Measurements from ENCODE around the gene CLDN2. TPM values are rescaled to one million over a fixed set of nuclear protein-coding genes. Genes with fewer than 3 reads are reported as not detected.

The CLDN2 gene
- total and polyA plus RNA-seq, 4 donors = 0.37 to 25.5 (median 20.7) TPM

GRCh38 chrX:106946464-106946863 lies 26.3 kb downstream of the CLDN2 start:
- Histone ChIP-seq H3K36me3 (ENCODE audit: control insufficient read depth in 4 of 4, insufficient read depth in 3 of 4, low read depth in 1 of 4, low read length in 3 of 4) (peaks cover under 1 to 8% (median 4%) of the 10 kb centered on the region in 4 donors), H3K4me3 (ENCODE audit: low read depth in 1 of 3, low read length in 3 of 3) (no peak overlapping the region), H3K27me3 (ENCODE audit: control insufficient read depth in 4 of 4, insufficient read depth in 4 of 4, low read length in 3 of 4) (peaks cover 0 to 2% (median 0%) of the 10 kb centered on the region in 4 donors), H3K27ac (ENCODE audit: low read depth in 1 of 2, low read length in 2 of 2) (no peak overlapping the region), H3K9ac (ENCODE audit: low read depth in 1 of 2, low read length in 2 of 2) (no peak overlapping the region), H3K4me1 (ENCODE audit: control insufficient read depth in 4 of 4, insufficient read depth in 4 of 4, low read length in 3 of 4) (no peaks in the 10 kb centered on the region), H3K9me3 (ENCODE audit: control insufficient read depth in 4 of 4, low read length in 3 of 4) (no peaks in the 10 kb centered on the region)
- no peak for DNase-seq (ENCODE audit: low spot score)
- TF ChIP-seq ATF3 (IDR thresholded peaks at IDR 0.05) (no peak), HNF4G (IDR thresholded peaks at IDR 0.05) (no peak), TAF1 (conservative IDR thresholded peaks at IDR 0.05) (no peak), HNF4A (conservative IDR thresholded peaks at IDR 0.05) (no peak), JUND (IDR thresholded peaks at IDR 0.05) (no peak), MAX (IDR thresholded peaks at IDR 0.05) (no peak)
- WGBS = 97% methylated on average over 3 of the region's 3 CpGs

- no peaks in the 10 kb centered on the region for H3K36me3 ChIP-seq (ENCODE audit: control insufficient read depth in 4 of 4, insufficient read depth in 3 of 4, low read depth in 1 of 4, low read length in 3 of 4)
- no peak overlapping the region for H3K9ac ChIP-seq (ENCODE audit: low read depth in 1 of 2, low read length in 2 of 2)
- H3K9me3 ChIP-seq (ENCODE audit: control insufficient read depth in 4 of 4, low read length in 3 of 4) = no peaks in the 10 kb centered on the region
- TF ChIP-seq CTCF (IDR thresholded peaks at IDR 0.05; ENCODE audit: low read depth, low read length, missing input control) = no peak
- TF ChIP-seq ATF3 (IDR thresholded peaks at IDR 0.05) = no peak
- TF ChIP-seq REST (IDR thresholded peaks at IDR 0.05) = no peak
- TF ChIP-seq YY1 (IDR thresholded peaks at IDR 0.05) = no peak
- no peak for TF ChIP-seq SP1 (IDR thresholded peaks at IDR 0.05)
- no peak for TF ChIP-seq GABPA (IDR thresholded peaks at IDR 0.05 in 1 of 2, conservative IDR thresholded peaks at IDR 0.05 in 1 of 2)
- no peak for TF ChIP-seq ZBTB33 (IDR thresholded peaks at IDR 0.05)
- no peak for TF ChIP-seq HNF4G (IDR thresholded peaks at IDR 0.05)
- no peak for TF ChIP-seq HNF4A (conservative IDR thresholded peaks at IDR 0.05)
- TF ChIP-seq MAX (IDR thresholded peaks at IDR 0.05) = no peak
- no peak for TF ChIP-seq RAD21 (IDR thresholded peaks at IDR 0.05)
- no peak for TF ChIP-seq FOXA2 (IDR thresholded peaks at IDR 0.05)
- no peak for DNase-seq (ENCODE audit: low spot score)
- H3K27ac ChIP-seq (ENCODE audit: low read depth in 1 of 2, low read length in 2 of 2) = no peak overlapping the region
- peaks cover 0 to 5% (median 1%) of the 10 kb centered on the region in 4 donors for H3K4me1 ChIP-seq (ENCODE audit: control insufficient read depth in 4 of 4, insufficient read depth in 4 of 4, low read length in 3 of 4)
- H3K27me3 ChIP-seq (ENCODE audit: control insufficient read depth in 4 of 4, insufficient read depth in 4 of 4, low read length in 3 of 4) = peaks cover 0 to 2% (median 0%) of the 10 kb centered on the region in 4 donors
- H3K4me3 ChIP-seq (ENCODE audit: low read depth in 1 of 3, low read length in 3 of 3) = no peak overlapping the region
- WGBS = 96% methylated on average over 3 of the region's 3 CpGs
Observed at GRCh38 chrX:106948641-106949040, 28.4 kb downstream of the CLDN2 start.

Measured in liver (tissue), 9 donors.